Ammon's horn (tissue), 1 donor: ENCODE measurements around the gene ADAMTS16.
A peak's percentile ranks its signal among the peaks of the same experiment; 100 is the strongest.

Experiments used
- DNase-seq: peaks from one replicate; pipeline ENCODE4 v3.0.0-alpha.2; 2016; ENCODE audit warnings: low spot score

The ADAMTS16 gene

DNA sequence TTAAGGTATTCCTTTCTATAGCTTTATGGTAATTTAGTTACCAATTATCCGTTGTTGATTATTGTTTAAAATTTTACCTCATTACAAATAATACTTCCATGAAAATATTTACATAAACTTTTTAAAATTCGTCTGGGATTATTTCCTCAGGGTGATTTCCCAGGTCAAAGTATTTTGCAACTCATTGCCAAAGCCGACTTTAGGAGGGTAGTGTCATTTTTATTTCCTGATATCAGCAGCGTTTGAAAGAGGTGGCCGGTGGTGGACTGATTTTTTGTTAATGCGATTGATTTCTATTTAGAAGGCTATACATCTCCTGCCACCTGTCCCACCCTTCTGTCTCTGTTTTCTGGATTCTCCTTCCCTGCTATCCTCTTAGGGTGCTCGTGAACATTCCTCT, 4.3 kb downstream of the ADAMTS16 start:
- no peak for DNase-seq

DNA sequence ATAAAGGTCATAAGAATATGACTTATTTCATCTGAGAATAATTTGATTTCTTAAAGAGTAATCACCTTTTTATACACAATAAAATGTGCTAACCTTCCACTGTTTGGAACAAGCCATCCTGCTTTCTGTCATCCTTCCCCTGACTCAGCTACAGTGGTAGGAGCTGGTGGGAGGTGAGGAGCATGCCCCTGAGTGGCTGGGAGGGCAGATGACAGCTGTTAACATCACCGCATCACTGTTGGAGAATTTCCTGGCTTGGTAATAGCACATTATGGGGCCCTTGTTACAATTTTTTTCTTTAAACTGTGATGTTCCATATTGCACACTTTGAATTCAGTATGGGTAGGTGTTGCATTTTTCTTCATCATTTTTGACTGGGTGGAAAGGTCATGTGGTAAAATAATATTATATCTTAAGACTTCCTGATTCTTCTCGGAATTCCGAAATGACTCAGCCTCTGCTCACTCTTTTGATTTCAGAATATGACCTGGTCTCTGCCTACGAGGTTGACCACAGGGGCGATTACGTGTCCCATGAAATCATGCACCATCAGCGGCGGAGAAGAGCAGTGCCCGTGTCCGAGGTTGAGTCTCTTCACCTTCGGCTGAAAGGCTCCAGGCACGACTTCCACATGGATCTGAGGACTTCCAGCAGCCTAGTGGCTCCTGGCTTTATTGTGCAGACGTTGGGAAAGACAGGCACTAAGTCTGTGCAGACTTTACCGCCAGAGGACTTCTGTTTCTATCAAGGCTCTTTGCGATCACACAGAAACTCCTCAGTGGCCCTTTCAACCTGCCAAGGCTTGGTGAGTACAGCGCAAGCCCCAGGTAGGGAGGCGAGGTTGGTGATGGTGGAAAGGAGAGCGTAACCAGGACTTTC, 5.8 kb downstream of the ADAMTS16 start:
- DNase-seq = no peak

DNA sequence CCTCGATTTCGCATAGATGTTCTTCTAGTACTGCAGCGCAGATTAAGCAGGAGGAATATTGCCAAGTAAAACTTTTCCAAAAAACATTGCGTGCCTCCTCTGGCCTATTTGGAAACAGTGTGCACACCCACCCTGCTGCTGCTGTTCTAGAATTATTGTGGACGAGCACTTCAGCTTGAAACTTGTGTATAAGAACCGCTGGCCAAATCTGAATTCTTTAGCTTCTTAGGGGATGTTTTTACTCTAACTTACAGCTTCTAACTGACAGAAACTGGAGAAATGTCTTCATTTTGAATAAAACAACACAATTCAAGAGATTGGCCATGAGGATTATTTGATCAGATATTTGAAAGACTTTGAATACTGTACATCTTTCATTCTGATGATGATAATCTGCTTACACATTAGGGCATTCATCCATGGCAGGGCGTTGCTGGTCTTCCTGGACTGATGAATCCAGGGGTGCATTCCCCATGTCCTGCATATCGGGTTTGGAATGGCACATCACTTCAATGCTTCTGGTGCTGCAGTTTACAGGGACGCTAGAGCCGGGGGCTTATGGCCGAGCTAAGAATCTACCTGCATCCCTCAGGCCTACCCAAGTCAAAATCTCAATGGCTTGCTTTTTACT, 6.5 kb downstream of the ADAMTS16 start:
- no peak for DNase-seq

DNA sequence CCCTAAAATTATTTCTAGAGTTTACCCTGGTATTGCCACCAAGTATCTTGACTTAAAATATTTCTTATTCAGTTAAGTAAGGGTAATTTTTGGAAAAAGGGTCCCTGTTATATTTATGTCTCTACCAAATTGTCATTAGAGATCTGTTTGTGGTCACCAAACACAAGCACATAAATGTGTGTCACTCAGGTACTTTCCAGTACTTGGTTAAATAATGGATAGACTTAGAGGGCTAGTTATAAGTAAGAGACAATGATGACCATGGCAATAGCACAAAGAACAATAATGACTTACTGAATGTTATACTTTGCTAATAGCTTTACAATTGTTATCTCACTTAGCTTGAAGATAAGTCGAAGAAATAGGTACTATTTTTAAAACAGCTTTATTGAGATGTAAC, 9.0 kb downstream of the ADAMTS16 start:
- DNase-seq = no peak

DNA sequence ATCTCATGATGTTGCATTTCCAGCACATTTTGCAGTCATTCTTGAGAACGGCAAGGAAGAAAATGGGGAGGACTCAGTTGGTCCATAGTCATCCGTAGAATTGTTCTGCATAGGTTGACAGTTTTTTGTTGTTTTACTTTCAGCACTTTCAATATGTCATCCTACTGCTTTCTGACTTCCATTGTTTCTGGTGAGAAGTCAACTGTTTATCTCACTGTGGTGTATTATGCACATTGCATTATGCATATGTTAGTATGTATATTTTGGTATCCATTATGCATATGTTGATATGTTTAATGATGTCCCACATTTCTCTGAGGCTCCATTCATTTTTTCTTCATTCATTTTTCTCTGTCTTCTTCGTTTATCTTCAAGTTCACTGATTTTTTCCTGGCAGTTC, 10.5 kb downstream of the ADAMTS16 start:
- no peak for DNase-seq

DNA sequence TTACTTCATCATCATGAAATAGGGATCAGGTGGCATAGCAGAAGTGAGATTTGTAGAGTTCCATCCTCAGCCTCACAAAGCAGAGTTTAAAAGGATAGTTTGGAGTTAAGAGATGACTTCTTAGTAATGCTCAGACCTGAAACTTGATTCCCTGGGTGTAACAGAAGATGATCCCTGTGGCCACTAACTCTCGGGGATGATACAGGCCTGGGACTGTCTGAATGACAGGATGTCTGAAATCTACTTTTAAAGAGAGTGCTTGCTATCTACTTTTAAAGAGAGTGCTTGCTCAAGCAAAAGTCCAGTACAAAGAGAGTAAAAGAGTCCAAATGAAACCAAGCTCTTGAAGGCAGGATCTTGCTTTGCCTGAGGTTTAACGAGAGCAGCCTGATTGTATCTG, 14.6 kb downstream of the ADAMTS16 start:
- no peak for DNase-seq

DNA sequence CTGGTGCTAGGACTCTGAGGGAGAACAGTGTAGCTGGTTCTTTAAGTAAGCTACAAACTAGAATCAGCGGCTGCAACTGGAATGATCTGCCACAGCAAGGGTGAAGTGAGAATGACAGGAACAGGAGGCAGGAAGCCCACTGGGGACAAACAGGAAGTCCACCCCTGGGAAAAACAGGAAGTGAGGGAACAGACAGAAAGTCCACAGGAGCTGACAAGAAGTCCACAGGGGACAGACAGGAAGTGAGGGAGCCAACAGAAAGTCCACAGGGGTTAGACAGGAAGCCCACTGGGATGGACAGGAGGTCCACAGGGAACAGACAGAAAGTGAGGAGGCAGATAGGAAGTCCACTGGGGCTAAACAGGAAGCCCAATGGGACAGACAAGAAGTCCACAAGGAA, 15.5 kb downstream of the ADAMTS16 start:
- DNase-seq = no peak

DNA sequence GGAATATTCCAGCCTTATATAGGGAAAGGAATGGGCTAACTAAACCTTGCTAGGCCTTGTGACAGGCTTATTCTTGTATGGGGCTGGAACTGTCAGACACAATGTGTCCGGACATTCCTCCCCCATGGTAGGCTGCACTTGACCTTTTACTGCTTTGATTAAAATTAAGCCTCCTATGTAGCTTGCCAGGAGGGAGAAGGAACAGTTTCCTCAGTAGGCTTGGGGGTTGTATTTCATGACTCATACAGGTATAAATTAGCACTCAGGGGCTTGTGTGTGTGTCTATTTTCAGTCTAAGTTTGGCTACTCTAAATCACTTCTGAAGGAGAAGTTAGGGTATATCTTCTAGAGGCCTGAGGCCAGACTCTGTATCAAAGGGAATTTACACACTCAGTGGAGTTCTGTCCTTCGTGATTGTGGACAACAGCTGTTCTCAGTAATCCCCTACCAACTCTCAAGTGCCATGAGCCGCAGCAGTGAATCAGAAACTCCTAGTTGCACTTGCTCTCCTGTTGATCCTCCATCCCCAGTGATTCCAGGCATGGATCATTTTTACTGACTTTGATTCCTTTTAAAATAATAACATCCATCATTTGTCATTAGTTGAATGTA, 16.4 kb downstream of the ADAMTS16 start:
- no peak for DNase-seq

DNA sequence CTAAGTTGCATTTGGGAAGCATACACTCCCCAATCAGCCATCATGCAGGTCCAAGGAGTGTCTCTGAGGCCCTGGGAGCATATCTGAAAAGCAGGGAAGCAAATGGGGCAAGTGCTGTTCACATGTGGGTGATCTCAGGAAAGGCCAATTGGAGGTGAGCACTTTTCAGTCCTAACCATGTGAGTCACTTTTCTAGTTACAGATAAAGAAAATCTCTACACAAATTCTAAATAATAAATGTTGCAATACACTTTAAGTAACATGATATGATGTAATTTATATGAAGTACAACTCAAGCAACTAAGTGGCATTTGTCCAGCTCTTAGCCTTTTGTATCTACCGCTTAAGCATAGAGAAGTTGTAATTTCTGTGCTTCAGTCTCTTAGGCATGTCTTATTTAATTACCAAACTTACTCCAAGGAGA, 18.4 kb downstream of the ADAMTS16 start:
- no peak for DNase-seq

DNA sequence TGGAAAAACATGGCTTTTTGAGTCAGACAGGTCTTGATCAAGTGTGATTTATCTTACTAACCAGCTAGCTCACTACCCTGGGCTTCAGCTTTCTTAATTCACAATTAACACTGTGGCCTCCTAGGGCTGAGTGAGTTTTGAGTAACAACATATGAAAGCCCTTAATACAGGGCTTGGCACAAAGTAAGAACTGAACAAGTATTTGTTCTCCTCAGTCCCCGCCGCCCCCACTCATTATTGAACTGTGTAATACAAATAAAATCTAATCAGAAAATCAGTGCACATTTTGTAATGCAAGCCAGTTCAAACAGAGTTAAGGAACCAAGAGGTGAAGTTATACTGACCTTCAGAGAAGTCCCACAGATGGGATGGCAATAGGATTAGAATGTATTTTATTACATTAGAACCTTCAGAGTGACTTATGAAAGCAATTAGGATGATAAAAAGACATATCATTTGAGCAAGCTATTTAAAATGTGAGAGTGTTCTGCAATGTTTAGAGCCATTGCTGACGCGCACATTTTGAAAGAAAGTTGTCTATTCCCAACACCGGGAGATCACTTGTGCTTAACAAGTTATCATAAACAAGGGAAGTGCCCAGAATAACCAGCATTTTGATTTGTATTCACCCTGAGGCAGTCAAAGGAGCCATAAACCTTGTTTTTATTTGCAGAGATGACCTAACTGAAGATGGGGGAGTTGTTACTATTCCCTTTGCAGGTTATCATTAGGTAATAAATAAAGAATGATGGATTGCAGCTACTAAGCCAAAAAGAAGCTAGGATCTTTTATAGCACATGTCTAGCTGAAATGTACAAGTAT, 19.4 kb downstream of the ADAMTS16 start:
- DNase-seq = no peak

DNA sequence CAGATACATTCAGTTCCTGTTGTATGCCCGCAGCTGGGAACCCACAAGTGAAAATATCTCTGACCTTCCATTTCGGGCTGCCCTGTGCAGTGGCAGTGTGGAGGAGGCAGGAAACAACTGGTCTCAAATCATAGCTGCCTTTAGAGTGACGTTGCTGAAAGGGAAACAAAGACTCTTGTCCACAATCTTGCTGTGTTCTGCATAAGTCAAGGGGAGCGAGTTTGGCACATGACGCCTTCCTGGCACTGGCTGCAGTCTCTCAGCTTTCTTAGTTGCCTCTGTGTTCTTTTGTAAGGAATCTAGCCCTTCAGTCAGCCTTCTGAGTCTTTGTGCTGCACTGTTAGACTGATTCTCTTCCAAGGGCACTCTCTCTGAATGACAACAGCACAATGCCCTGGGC, 24.0 kb downstream of the ADAMTS16 start:
- DNase-seq = peak; percentile 34

DNA sequence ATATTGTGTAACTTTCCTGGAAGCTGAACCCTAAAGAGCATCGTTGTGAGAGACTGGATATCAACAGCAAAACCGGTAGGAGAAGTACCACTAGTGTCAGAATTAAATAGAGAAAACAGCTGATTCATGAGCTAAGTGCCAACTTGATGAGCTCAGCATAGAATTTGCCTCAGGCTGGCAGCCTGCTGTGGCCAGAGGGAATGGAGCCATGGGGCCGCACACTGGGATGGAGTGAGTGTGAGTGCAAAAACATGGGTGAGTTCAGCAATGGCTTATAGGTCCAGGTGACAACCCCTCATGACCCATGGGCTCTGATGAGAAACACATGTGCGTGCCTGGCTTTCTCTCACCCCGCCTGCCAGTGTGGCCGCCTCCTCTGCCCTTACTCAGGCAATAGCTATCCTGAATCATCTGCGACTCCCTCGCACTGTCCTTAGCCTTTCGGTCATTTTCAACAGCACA, 25.4 kb downstream of the ADAMTS16 start:
- no peak for DNase-seq

DNA sequence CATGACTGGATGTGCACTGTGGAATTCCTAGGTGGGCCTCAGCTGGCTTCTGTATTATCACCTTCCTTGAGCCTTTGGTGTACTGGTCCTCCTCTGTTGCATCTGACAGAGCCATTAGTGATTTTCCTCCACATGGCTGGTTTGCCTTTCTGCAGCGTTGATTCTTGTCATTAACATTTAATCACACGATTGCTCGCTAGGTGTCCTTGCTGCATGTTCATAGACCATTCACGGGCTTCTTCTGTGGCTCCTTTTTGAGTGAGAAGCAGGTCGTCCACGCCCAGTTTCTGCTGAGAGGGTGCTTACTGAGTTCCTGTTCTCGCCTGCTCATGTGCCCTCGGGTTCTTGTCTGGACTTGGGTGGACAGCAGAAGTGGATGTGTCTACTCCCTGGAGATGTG, 29.3 kb downstream of the ADAMTS16 start:
- DNase-seq = no peak

DNA sequence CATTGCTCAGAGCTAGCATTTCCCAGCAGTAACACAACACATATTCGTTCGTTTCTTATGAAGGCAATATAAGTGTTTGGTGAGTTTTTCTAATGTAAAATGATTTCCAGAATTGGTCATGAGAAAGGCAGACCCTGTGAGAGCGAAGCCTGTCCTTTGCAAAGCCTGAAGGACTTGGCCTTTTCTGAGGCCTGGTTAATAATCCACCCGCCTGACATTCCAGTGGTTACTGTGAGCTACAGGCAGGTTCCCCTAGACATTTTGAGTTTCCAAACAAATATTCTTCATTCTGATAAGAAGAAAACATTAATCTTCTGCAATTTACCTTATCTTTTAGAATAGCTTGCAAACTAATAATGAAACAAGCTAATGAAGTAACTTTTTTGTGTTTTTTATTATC, 38.0 kb downstream of the ADAMTS16 start:
- no peak for DNase-seq

DNA sequence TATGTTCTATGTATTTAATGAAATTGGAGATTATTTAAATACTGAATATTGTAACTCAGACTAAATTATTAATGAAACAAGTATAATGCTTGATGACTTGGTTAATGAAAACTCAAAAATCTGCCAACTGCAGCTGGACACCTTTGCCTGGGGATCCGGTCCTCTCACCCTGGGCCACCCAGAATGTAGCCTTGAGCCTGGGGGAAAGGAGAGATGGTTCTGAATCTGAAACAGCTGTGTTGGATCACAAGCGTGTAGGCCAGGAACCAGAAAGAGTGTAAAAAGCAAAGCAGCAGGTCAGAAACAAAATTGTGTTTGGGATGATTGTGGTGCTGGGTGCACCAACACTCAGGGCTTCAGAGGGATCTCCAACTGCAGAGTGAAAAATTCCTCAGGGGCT, 38.5 kb downstream of the ADAMTS16 start:
- DNase-seq = no peak

DNA sequence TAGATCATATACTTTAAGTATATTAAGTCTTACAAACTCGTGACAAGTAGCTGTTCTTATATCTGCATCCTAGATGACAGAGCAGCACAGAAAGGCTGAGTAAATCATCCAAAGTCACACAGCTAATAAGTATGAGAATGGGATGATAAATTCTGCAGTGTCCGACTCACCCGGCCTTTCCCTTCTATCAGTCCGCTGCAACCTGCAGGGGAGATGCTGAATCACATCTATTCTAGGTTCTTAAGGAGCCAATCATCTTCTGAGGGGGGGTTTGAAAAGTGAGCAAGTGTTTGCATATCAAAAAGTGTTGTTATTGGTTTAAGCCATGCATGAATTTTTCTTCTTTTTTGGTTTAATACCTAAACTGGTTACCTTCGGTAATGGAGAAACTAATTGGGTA, 38.9 kb downstream of the ADAMTS16 start:
- no peak for DNase-seq

DNA sequence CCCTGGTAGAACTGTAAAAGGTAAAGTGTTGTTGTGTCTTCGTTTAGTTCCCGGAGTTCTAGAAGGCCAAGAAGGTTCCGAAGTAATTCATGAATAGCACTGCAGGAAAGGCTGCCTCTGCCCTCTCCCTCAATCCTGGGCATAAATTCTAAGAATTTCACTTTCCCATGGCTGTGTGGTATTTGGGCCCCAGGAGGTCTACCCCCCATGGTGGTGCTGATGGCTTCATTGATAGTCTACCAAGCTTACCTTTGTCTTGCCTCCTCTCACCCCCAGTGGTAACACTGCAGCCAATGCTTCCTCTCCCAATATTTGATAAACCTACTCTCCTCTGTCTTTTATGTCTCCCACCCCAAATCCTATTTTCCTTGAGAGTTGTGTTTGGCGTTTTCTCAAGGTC, 39.5 kb downstream of the ADAMTS16 start:
- no peak for DNase-seq

DNA sequence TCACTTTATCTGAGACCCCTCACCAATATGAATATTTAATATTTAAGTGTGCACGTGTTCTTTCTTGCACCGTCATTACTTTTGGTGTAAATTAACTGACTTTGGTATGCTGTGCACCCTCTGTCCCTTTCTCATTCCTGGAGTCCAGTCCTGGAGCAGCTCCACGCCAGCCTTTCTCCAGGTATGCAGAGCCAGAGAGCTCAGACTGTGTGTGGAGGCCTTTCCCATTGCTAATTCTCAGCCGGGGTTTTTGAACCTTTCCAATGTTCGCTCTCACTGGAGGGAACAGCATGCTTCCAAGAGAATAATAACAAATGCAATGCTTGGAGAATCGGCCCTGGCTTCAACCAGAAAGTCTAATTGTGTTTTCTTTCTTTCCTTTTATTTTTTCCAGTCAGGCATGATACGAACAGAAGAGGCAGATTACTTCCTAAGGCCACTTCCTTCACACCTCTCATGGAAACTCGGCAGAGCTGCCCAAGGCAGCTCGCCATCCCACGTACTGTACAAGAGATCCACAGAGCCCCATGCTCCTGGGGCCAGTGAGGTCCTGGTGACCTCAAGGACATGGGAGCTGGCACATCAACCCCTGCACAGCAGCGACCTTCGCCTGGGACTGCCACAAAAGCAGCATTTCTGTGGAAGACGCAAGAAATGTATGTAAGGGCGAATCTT, 41.7 kb downstream of the ADAMTS16 start:
- no peak for DNase-seq

DNA sequence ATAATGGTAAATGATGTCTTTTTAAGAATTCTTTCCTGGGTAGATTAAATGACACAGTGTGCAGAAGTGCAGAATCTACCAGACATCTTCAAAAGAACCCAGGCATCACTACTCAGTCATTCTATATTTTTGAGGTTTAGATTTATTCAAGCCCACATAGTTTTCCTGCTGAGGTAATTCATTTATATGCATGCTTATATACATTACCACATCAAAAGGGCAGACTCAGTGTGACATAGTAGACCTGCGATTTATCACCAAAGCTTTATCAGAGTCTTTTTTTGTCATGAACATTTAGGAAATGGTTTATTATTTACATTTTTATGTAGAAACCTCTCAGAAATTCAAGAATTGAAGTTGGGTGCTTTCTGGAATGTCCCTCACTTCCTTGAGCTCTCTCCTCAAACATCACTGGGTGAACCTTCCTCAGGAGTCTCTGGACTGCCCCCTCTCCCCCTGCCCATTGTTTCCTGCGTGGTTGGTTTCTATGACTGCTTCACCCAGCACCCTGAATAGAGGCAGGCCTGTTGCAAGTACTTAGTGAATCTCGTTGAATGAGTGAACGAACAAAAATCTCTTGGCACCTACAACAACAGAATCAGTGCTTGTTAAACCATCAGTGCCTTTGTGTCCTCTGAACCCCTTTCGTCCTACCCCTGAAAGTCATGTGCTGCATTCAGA, 42.5 kb downstream of the ADAMTS16 start:
- DNase-seq = no peak

DNA sequence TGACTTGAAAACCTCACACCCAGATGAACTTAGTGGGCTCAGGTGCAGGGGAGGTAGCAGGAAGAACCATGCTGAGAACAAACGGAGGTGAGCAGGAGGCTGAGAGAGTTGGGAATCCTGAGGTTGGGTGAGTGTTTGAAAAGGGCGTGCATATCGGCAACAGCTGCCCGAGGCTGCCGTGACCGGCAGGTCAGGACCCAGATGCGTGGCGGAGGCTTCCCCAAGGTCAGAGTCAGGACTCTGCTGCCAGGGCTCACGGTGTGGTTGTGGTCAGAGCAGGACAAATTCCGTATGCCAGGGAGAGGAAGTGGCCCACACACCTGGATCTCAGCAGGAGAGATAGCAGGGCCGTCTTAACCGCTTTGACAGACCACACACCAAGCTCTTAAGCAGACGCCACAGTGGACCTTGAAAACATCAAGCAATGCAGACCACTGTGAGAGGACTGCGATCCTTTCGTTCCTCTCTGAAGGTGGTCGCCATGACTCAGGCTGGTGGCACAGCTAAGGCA, 43.1 kb downstream of the ADAMTS16 start:
- no peak for DNase-seq

DNA sequence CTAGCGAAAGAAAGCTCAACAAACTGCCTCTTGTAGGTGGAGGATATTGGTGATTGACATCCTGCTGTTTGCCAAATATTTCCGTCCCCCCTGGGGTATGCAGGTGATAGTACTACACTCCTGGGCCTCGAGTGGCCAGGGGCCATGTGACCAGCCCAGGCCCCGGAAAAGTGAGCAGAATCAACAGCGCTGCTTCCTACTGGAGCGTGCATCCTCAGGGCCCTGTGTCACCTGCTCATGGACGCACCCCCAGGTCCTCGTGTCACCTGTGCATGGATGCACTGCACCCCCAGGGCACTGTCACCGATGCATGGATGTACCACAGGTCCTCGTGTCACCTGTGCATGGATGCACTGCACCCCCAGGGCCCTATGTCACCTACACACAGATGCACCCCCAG, 43.8 kb downstream of the ADAMTS16 start:
- no peak for DNase-seq
